GM12878 (cell line): ENCODE measurements around the gene SLC51A. TPM values are rescaled to one million over a fixed set of nuclear protein-coding genes. Genes with fewer than 3 reads are reported as not detected.

ENCODE experiments used
- CTCF ChIP-seq, 3 experiments: IDR thresholded peaks in 2 of 3; conservative IDR thresholded peaks in 1 of 3; 2 replicates each; pipeline ENCODE4 v1.5.1; 2011; ENCODE audit warnings: low read depth in 3 of 3, low read length in 3 of 3, mild to moderate bottlenecking in 3 of 3, control low read depth in 2 of 3, moderate library complexity in 2 of 3, inconsistent platforms in 1 of 3, mixed read lengths in 1 of 3; ENCODE audit not compliant: control insufficient read depth in 2 of 3, insufficient read depth in 1 of 3; ENCODE audit errors: extremely low read depth in 1 of 3
- CUX1 ChIP-seq: IDR thresholded peaks from 2 replicates; pipeline ENCODE4 v1.6.1; 2012; ENCODE audit warnings: improper control_type of control experiment, low read depth, low read length; ENCODE audit not compliant: insufficient replicate concordance
- DPF2 ChIP-seq: fragments of 450-650 bp; IDR thresholded peaks from 2 replicates; pipeline ENCODE4 v1.6.1; 2017; ENCODE audit warnings: mild to moderate bottlenecking
- EZH2 ChIP-seq: IDR thresholded peaks from 2 replicates; pipeline ENCODE4 v1.6.1; 2012; ENCODE audit warnings: low read depth, mild to moderate bottlenecking, control low read depth, inconsistent platforms, low read length, borderline replicate concordance; ENCODE audit not compliant: control insufficient read depth
- KAT2A ChIP-seq: conservative IDR thresholded peaks from 2 replicates; pipeline ENCODE4 v1.6.1; 2011; ENCODE audit warnings: low read depth, low read length; ENCODE audit not compliant: control insufficient read depth
- NBN ChIP-seq: fragments of 450-650 bp; IDR thresholded peaks from 2 replicates; pipeline ENCODE4 v1.6.1; 2016
- NRF1 ChIP-seq: conservative IDR thresholded peaks from 2 replicates; pipeline ENCODE4 v1.6.1; 2011; ENCODE audit warnings: mild to moderate bottlenecking, low read depth, low read length, improper control_type of control experiment
- PAX5 ChIP-seq: IDR thresholded peaks from 2 replicates; pipeline ENCODE4 v1.6.1; 2011; ENCODE audit warnings: low read depth, low read length, borderline replicate concordance
- PKNOX1 ChIP-seq: fragments of 450-650 bp; IDR thresholded peaks from 2 replicates; pipeline ENCODE4 v1.6.1; 2016; ENCODE audit warnings: mild to moderate bottlenecking
- POLR2AphosphoS5 ChIP-seq: IDR thresholded peaks from 2 replicates; pipeline ENCODE4 v1.6.1; 2011; ENCODE audit warnings: mild to moderate bottlenecking, low read length, inconsistent platforms
- PRDM15 ChIP-seq: fragments of 450-650 bp; formaldehyde crosslinking; IDR thresholded peaks from 2 replicates; pipeline ENCODE4 v1.4.0; 2020; ENCODE audit warnings: mild to moderate bottlenecking, moderate library complexity
- SIN3A ChIP-seq: IDR thresholded peaks from 2 replicates; pipeline ENCODE4 v1.6.1; 2012; ENCODE audit warnings: low read depth, low read length, improper control_type of control experiment
- SMARCA5 ChIP-seq: fragments of 450-650 bp; IDR thresholded peaks from 2 replicates; pipeline ENCODE4 v1.6.1; 2017; ENCODE audit warnings: mild to moderate bottlenecking
- SRF ChIP-seq, 2 experiments: IDR thresholded peaks; 2 replicates each; pipeline ENCODE4 v1.6.1; 2011; ENCODE audit warnings: low read depth in 2 of 2, low read length in 2 of 2, mild to moderate bottlenecking in 1 of 2, moderate library complexity in 1 of 2
- STAT3 ChIP-seq: IDR thresholded peaks from 2 replicates; pipeline ENCODE4 v1.6.1; 2011; ENCODE audit warnings: low read depth, low read length, improper control_type of control experiment
- ZNF24 ChIP-seq: fragments of 450-650 bp; IDR thresholded peaks from 2 replicates; pipeline ENCODE4 v1.6.1; 2017; ENCODE audit warnings: antibody characterized with exemption, mild to moderate bottlenecking
- ZNF622 ChIP-seq: fragments of 450-650 bp; IDR thresholded peaks from 2 replicates; pipeline ENCODE4 v1.6.1; 2017; ENCODE audit warnings: mild to moderate bottlenecking, inconsistent platforms
- polyA plus RNA-seq, 11 experiments: library from polyadenylated mRNA; depleted of rRNA in 4 of 11; unstranded in 6 of 11; stranded (reverse) in 5 of 11; fragments of >200 nt; fragmentation: Nextera tagmentation in 4 of 11; fragmentation: Illumina TruSeq in 1 of 11; extraction: Ambion mirVana in 4 of 11; extraction: Trizol in 1 of 11; gene quantifications; 1 replicate in 1 of 11; 2 replicates in 10 of 11; pipeline versions ENCODE4 v1.2.1 to v1.2.3, GENCODE V29; 2011 to 2016; ENCODE audit warnings: inconsistent platforms in 2 of 11, missing spikeins in 2 of 11, low read depth in 1 of 11
- total RNA-seq, 4 experiments: library from RNA; depleted of rRNA in 3 of 4; stranded (reverse); fragments of >200 nt in 3 of 4; fragmentation: Illumina TruSeq in 1 of 4; extraction: Trizol in 1 of 4; gene quantifications; 2 replicates each; pipeline versions ENCODE4 v1.2.1 to v1.2.3, GENCODE V29; 2013 to 2021

SLC51A gene
- total and polyA plus RNA-seq, 10 of the 15 experiments (the other 5 are each of a cell fraction or from before 2014, with no cell fraction given), result 0.99 to 3.9 (median 2.2) TPM; not detected in 6

GRCh38 chr3:196179380-196180308 is 36.7 kb upstream of the SLC51A start (continued):
- TF ChIP-seq PKNOX1 (peak; percentile 70), SRF (IDR thresholded peaks at IDR 0.05; ENCODE audit: low read depth in 2 of 2, low read length in 2 of 2) (0 out of 4 replicates have a peak, but pooled peaks of 1 of the 2 experiments have one; percentile 7), POLR2AphosphoS5 (peak; percentile 67), PRDM15 (CRISPR knock-in tag) (no peak; the same call in 1 of the 2 replicates), NRF1 (no peak), SIN3A (no peak; the same call in 1 of the 2 replicates), ZNF24 (no peak), NBN (peak; percentile 97), ZNF622 (no peak), SMARCA5 (no peak; the same call in 1 of the 2 replicates), CUX1 (no peak), PAX5 (peak; percentile 88), STAT3 (no peak), CTCF (IDR thresholded peaks at IDR 0.05 in 2 of 3, conservative IDR thresholded peaks at IDR 0.05 in 1 of 3; ENCODE audit: control insufficient read depth in 2 of 3, extremely low read depth in 1 of 3, insufficient read depth in 1 of 3, low read depth in 3 of 3, low read length in 3 of 3) (peak; percentile 45 to 66 (median 48)), DPF2 (peak; percentile 87), EZH2 (no peak), KAT2A (no peak)
